BE2C (cell line): ENCODE measurements around the gene SPRYD4.
"Not testable (repeated sequence)": the region's sequence is repeated elsewhere in the genome, so short reads cannot be mapped to it uniquely, and the experiment has no call there.

Experiments used
- DNase-seq: peaks from one replicate; pipeline ENCODE4 v3.0.0-alpha.2; 2020
- H3K27me3 ChIP-seq: fragments of 250-450 bp; sonication (Bioruptor Pico); 2 replicates; pipeline ENCODE4 v1.5.1; 2020; ENCODE audit warnings: mild to moderate bottlenecking
- H3K36me3 ChIP-seq: fragments of 250-450 bp; sonication (Bioruptor Pico); 2 replicates; pipeline ENCODE4 v1.5.1; 2020; ENCODE audit warnings: mild to moderate bottlenecking
- H3K4me1 ChIP-seq: fragments of 250-450 bp; sonication (Bioruptor Pico); 2 replicates; pipeline ENCODE4 v1.5.1; 2020
- H3K4me3 ChIP-seq: 2 replicates; pipeline ENCODE4 v1.5.1; 2011; ENCODE audit warnings: low read depth, low read length
- H3K9me3 ChIP-seq: fragments of 250-450 bp; sonication (Bioruptor Pico); 2 replicates; pipeline ENCODE4 v1.5.1; 2020
- CTCF ChIP-seq: IDR thresholded peaks from 2 replicates; pipeline ENCODE4 v1.5.1; 2012; ENCODE audit warnings: mild to moderate bottlenecking, low read depth, low read length

SPRYD4 gene

GRCh38 chr12:56434828-56435227 lies 33.5 kb upstream of the SPRYD4 start:
- no peaks in the 10 kb centered on the region for H3K27me3 ChIP-seq
- DNase-seq, result no peak
- peaks cover 18% of the 10 kb centered on the region for H3K36me3 ChIP-seq
- no peak for TF ChIP-seq CTCF
- no peak overlapping the region for H3K4me3 ChIP-seq
- no peaks in the 10 kb centered on the region for H3K4me1 ChIP-seq
- H3K9me3 ChIP-seq, result no peaks in the 10 kb centered on the region

- Histone ChIP-seq H3K4me1 (no peaks in the 10 kb centered on the region), H3K36me3 (no peaks in the 10 kb centered on the region), H3K4me3 (no peak overlapping the region), H3K27me3 (no peaks in the 10 kb centered on the region), H3K9me3 (no peaks in the 10 kb centered on the region)
- no peak for DNase-seq
- no peak for TF ChIP-seq CTCF
These were observed 30.8 kb upstream of the SPRYD4 start for GRCh38 chr12:56437430-56438176.

- not testable (repeated sequence) for H3K4me3 ChIP-seq, H3K9me3 ChIP-seq, DNase-seq, H3K4me1 ChIP-seq, H3K36me3 ChIP-seq, H3K27me3 ChIP-seq
These were observed 25.2 kb upstream of the SPRYD4 start for GRCh38 chr12:56443208-56443607.

- peak; percentile 92 for DNase-seq
- no peak for TF ChIP-seq CTCF
- Histone ChIP-seq H3K4me3 (peak within 1 kb of the TSS; percentile 88), H3K9me3 (no peaks in the 10 kb centered on the region), H3K27me3 (no peaks in the 10 kb centered on the region), H3K36me3 (peaks cover 5% of the 10 kb centered on the region; the same call in 1 of the 2 replicates), H3K4me1 (no peaks in the 10 kb centered on the region; the same call in 1 of the 2 replicates)
These were observed 19.3 kb upstream of the SPRYD4 start, which contains the start of gene TIMELESS for GRCh38 chr12:56448860-56449621. TSS of gene TIMELESS (minus strand) at chr12:56449426. CDS start at chr12:56434170, 15,256 bp downstream.

GRCh38 chr12:56449622-56449984 lies 18.8 kb upstream of the SPRYD4 start:
- DNase-seq, result no peak
- no peaks in the 10 kb centered on the region for H3K36me3 ChIP-seq
- no peaks in the 10 kb centered on the region for H3K9me3 ChIP-seq
- no peaks in the 10 kb centered on the region for H3K27me3 ChIP-seq
- H3K4me3 ChIP-seq, result peak overlapping the region; percentile 88
- no peaks in the 10 kb centered on the region; the same call in 1 of the 2 replicates for H3K4me1 ChIP-seq
- TF ChIP-seq CTCF, result no peak

- Histone ChIP-seq H3K4me1 (no peaks in the 10 kb centered on the region; the same call in 1 of the 2 replicates), H3K36me3 (no peaks in the 10 kb centered on the region), H3K9me3 (no peaks in the 10 kb centered on the region), H3K4me3 (no peak overlapping the region), H3K27me3 (no peaks in the 10 kb centered on the region)
- DNase-seq, result no peak
- no peak for TF ChIP-seq CTCF
These were observed 18.1 kb upstream of the SPRYD4 start for GRCh38 chr12:56450241-56450640.
